ENCODE measurements around the gene HID1. TPM values are rescaled to one million over a fixed set of nuclear protein-coding genes. Genes with fewer than 3 reads are reported as not detected.

Gene HID1
- total RNA-seq, 1 experiment from 2014 or later: 12.7 TPM

- Histone ChIP-seq H3K9me3 (ENCODE audit: control insufficient read depth, low read depth, low read length) (no peaks in the 10 kb centered on the region), H3K79me2 (ENCODE audit: insufficient read depth, low read length) (no peaks in the 10 kb centered on the region), H3K27ac (ENCODE audit: insufficient read length, low read depth, low read length) (no peak overlapping the region), H2BK15ac (ENCODE audit: low read depth, low read length) (no peak overlapping the region), H4K91ac (ENCODE audit: insufficient read length, low read depth, low read length) (no peak overlapping the region), H3K56ac (ENCODE audit: insufficient read length, low read depth, low read length) (no peak overlapping the region), H3T11ph (ENCODE audit: low read length) (no peak overlapping the region), H3K14ac (ENCODE audit: insufficient read depth, low read length) (no peak overlapping the region), H3K79me1 (ENCODE audit: insufficient read depth, low read depth, low read length, poor library complexity, severe bottlenecking) (no peaks in the 10 kb centered on the region), H2BK20ac (ENCODE audit: low read depth, low read length, poor library complexity, severe bottlenecking) (no peak overlapping the region), H4K5ac (ENCODE audit: insufficient read length, low read depth, low read length) (no peak overlapping the region), H3K4ac (ENCODE audit: low read depth, low read length) (no peak overlapping the region), H3K4me1 (ENCODE audit: insufficient read depth, low read length) (no peaks in the 10 kb centered on the region; the same call in 1 of the 2 replicates), H3K4me2 (ENCODE audit: insufficient read depth, insufficient read length, low read length) (no peak overlapping the region), H2BK5ac (ENCODE audit: insufficient read length, low read length) (no peak overlapping the region), H4K8ac (replicated peaks; ENCODE audit: insufficient read length, low read depth, low read length) (no peak overlapping the region), H2AK5ac (ENCODE audit: insufficient read length, low read length) (no peak overlapping the region), H3K9ac (ENCODE audit: extremely low read depth, insufficient read length, low read length) (no peak overlapping the region), H3K27me3 (ENCODE audit: insufficient read depth, low read length) (no peaks in the 10 kb centered on the region), H4K20me1 (ENCODE audit: control insufficient read depth, insufficient read depth, insufficient read length) (no peaks in the 10 kb centered on the region), H3K23me2 (ENCODE audit: insufficient read length, low read depth, low read length, poor library complexity, severe bottlenecking) (peaks cover 10% of the 10 kb centered on the region), H2BK12ac (ENCODE audit: insufficient read length, low read depth, low read length) (no peak overlapping the region), H3K23ac (ENCODE audit: insufficient read length, low read depth, low read length) (no peak overlapping the region), H2AFZ (ENCODE audit: low read length) (no peak overlapping the region), H3K18ac (ENCODE audit: insufficient read length, low read depth, low read length) (no peak overlapping the region), H2BK120ac (ENCODE audit: low read depth, low read length, poor library complexity, severe bottlenecking) (no peak overlapping the region)
- WGBS (ENCODE audit: extremely low coverage, insufficient read length, low lambda C conversion rate): no CpG with 5 or more reads among the region's 8 CpGs
- Mint-ChIP-seq H3K27ac (peak overlapping the region; percentile 52 to 61 (median 54); a peak in 2 of 7 replicates), H3K4me1 (peaks cover 23 to 25% of the 10 kb centered on the region in 2 experiments), H3K9me3 (no peaks in the 10 kb centered on the region), H3K4me3 (peak overlapping the region; percentile 15 to 87; a peak in 4 of 5 replicates), H3K36me3 (ENCODE audit: insufficient read depth in 1 of 3, low read depth in 3 of 3) (peaks cover 0 to 8% (median 2%) of the 10 kb centered on the region in 3 experiments; a peak in 3 of 7 replicates), H3K27me3 (ENCODE audit: low read depth) (peaks cover 2% of the 10 kb centered on the region)
- peak; percentile 75 for DNase-seq
- no peak for TF ChIP-seq CTCF (conservative IDR thresholded peaks at IDR 0.05)
Observed at GRCh38 chr17:75010683-75011400, 38.3 kb upstream of the HID1 start.

Data from H9 (cell line).